Ascending aorta (tissue), 2 donors: ENCODE measurements around the gene INHBA. TPM values are rescaled to one million over a fixed set of nuclear protein-coding genes. Genes with fewer than 3 reads are reported as not detected.

Experiments used
- DNase-seq, 2 donors: peaks; one replicate each; pipeline ENCODE4 v3.0.0-alpha.2; 2019; ENCODE audit warnings: low spot score in 2 of 2
- H3K27ac ChIP-seq, 2 donors: fragments of 200-600 bp; sonication (generic); one replicate each; pipeline ENCODE4 v1.5.1; 2016 to 2017; ENCODE audit warnings: mild to moderate bottlenecking in 1 of 2
- H3K27me3 ChIP-seq: fragments of 200-600 bp; sonication (generic); one replicate; pipeline ENCODE4 v1.5.1; 2017
- H3K36me3 ChIP-seq, 2 donors: fragments of 200-600 bp; sonication (generic); one replicate each; pipeline ENCODE4 v1.5.1; 2016
- H3K4me1 ChIP-seq, 2 donors: fragments of 200-600 bp; sonication (generic); one replicate each; pipeline ENCODE4 v1.5.1; 2016 to 2017; ENCODE audit warnings: mild to moderate bottlenecking in 1 of 2
- H3K4me3 ChIP-seq, 2 donors: fragments of 200-600 bp; sonication (generic); one replicate each; pipeline ENCODE4 v1.5.1; 2016 to 2017; ENCODE audit warnings: mild to moderate bottlenecking in 1 of 2
- H3K9me3 ChIP-seq, 2 donors: fragments of 200-600 bp; sonication (generic); one replicate each; pipeline ENCODE4 v1.5.1; 2016
- CTCF ChIP-seq, 3 experiments: fragments of 200-600 bp in 2 of 3; fragments of 450-650 bp in 1 of 3; sonication (generic) in 2 of 3; IDR thresholded peaks; one replicate each; pipeline ENCODE4 v1.5.1; 2016 to 2019; ENCODE audit warnings: antibody characterized with exemption in 3 of 3, mild to moderate bottlenecking in 1 of 3, moderate library complexity in 1 of 3
- intact Hi-C: fragments of 100-400 bp; cut with DNase I; formaldehyde crosslinking; loops from one replicate; pipeline ENCODE4 v1.15.1; 2023
- total RNA-seq: library from RNA; depleted of rRNA; stranded (reverse); fragments of >200 nt; gene quantifications from one replicate; pipeline ENCODE4 v1.1.0, GENCODE V29; 2016

The INHBA gene
- total RNA-seq, 1 donor from 2014 or later, result 41.5 TPM

DNA sequence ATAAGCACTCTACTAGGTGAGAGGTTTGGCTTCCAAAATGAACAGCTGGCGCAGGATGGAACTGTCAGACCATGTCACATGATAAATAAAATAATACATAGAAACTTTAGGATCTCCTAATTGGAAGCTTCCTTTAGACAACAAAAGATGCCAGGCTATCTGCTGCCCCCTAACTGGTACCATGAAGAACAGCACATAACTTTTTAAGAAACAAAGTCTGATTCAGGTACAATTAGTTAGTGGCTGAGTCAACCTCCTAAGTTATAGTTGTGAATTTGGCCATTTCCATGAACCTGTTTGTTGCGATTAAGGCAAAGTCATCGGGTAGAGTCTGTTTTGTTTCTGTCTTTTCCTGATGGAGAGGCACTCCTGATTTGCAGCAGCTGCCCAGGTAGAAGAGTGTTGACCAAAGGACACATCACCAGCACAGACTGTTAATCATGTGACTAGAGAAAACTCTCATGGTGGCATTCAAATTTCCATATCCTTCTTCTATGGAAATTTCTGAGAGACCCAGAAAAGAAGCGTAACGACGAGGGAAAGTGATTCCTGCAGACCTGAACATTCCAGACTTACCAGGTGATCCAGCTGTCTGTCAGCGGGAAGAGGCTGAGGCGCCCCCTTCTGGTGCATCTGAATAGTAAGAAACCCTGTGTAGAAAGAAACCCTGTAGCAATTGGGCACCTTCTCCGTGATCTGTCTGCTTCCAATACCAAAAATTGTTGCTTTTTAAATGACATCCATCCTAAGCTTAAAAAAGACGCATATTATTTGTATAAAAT, 8.6 kb upstream of the INHBA start:
- Histone ChIP-seq H3K27me3 (no peaks in the 10 kb centered on the region), H3K36me3 (no peaks in the 10 kb centered on the region), H3K9me3 (no peaks in the 10 kb centered on the region), H3K27ac (no peak overlapping the region), H3K4me3 (no peak overlapping the region), H3K4me1 (peaks cover 0 to 8% of the 10 kb centered on the region in 2 donors)
- peak; percentile 2 to 30 (median 8) for TF ChIP-seq CTCF (IDR thresholded peaks at IDR 0.05)
- intact Hi-C loops, result no loop called here
- DNase-seq, result no peak

DNA sequence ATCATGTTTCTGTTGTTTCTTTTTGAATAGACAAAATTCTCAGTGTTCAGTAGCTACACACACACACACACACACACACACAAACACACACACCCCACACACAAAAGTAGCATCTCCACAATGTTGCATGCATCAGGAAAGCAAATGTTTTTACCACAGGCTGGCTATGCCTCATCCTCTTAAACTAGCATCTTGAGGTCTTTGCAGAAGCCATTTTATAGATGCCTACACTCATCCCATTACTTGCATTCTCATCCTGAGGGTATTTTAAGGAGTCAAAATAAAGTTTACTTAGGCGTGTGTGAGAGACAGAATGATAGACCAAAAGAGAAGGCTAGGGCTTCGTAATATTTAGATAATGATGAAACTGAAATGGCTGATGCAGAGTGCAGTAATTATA, 7.9 kb upstream of the INHBA start:
- Histone ChIP-seq H3K27ac (no peak overlapping the region), H3K36me3 (no peaks in the 10 kb centered on the region), H3K4me1 (peaks cover 0 to 10% of the 10 kb centered on the region in 2 donors), H3K27me3 (no peaks in the 10 kb centered on the region), H3K4me3 (no peak overlapping the region), H3K9me3 (no peaks in the 10 kb centered on the region)
- intact Hi-C loops, result no loop called here
- no peak for TF ChIP-seq CTCF (IDR thresholded peaks at IDR 0.05)
- no peak for DNase-seq

- Histone ChIP-seq H3K27ac (peak overlapping the region in 1 of 2 donors; percentile 26), H3K4me3 (no peak overlapping the region), H3K9me3 (no peaks in the 10 kb centered on the region), H3K36me3 (no peaks in the 10 kb centered on the region), H3K27me3 (no peaks in the 10 kb centered on the region), H3K4me1 (peaks cover 0 to 15% of the 10 kb centered on the region in 2 donors)
- peak in 1 of 2 donors; percentile 84 for DNase-seq
- intact Hi-C loops, result loop anchor here (5.0 to 10.0 kb wide), 4 partner anchors 522 to 1755 kb away; partner anchors contain the start of gene CDK13
- no peak for TF ChIP-seq CTCF (IDR thresholded peaks at IDR 0.05)
Observed at GRCh38 chr7:41709621-41710020, 6.7 kb upstream of the INHBA start.

- peaks cover 0 to 19% of the 10 kb centered on the region in 2 donors for H3K4me1 ChIP-seq
- H3K27me3 ChIP-seq, result no peaks in the 10 kb centered on the region
- H3K4me3 ChIP-seq, result no peak overlapping the region
- intact Hi-C loops, result loop anchor here (5.0 to 10.0 kb wide), 4 partner anchors 521 to 1754 kb away; partner anchors contain the start of gene CDK13
- no peak for TF ChIP-seq CTCF (IDR thresholded peaks at IDR 0.05)
- H3K27ac ChIP-seq, result peak overlapping the region in 1 of 2 donors; percentile 29
- no peaks in the 10 kb centered on the region for H3K36me3 ChIP-seq
- DNase-seq, result no peak
- no peaks in the 10 kb centered on the region for H3K9me3 ChIP-seq
Observed at GRCh38 chr7:41708581-41709358, 5.9 kb upstream of the INHBA start.

DNA sequence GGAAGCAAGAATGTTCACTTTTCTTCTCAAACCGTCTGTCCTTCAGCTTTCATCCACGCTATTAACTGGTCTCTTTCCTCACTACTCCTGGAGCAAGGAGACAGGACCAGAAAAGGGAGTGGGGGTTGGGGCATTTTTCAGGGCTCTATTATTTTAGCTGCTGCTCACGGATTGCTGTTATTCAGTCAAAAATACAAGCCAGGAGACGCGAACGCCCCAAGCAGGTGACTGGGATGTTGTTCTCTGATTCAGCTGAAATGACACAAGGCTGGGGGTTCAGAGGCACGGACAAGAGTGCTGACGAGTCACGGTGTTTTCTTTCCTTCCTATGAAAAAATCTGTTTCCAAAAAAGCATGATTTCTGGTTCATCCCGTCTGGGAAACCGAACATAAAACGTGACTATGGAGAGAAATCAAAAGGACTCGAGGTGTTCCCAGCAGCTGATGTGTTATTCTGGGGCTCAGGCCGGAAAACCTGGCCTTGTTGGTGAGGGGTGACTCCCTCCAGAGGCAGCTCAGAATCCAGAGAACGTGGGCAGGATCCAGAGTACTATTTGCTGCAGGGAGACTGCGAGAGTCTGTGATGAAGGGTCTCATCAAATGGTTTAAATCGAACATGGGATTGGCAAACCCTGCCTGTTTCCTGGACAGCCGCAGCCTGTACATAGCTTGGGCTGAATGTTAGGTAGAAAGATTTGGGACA, 3.5 kb upstream of the INHBA start:
- H3K27ac ChIP-seq, result peak overlapping the region; percentile 83 to 88
- H3K27me3 ChIP-seq, result no peaks in the 10 kb centered on the region
- H3K36me3 ChIP-seq, result no peaks in the 10 kb centered on the region
- H3K4me1 ChIP-seq, result peaks cover 0 to 19% of the 10 kb centered on the region in 2 donors
- no peak for TF ChIP-seq CTCF (IDR thresholded peaks at IDR 0.05)
- DNase-seq, result no peak
- intact Hi-C loops, result loop anchor here (5.0 to 10.0 kb wide), 4 partner anchors 519 to 1752 kb away; partner anchors contain the start of gene CDK13
- no peaks in the 10 kb centered on the region for H3K9me3 ChIP-seq
- H3K4me3 ChIP-seq, result peak overlapping the region; percentile 60 to 65
